Endothelial cell of umbilical vein (primary cell): ENCODE measurements around the gene STX11.
"Not testable (repeated sequence)": the region's sequence is repeated elsewhere in the genome, so short reads cannot be mapped to it uniquely, and the experiment has no call there.

Experiments
- EZH2 ChIP-seq: IDR thresholded peaks from 2 replicates; pipeline ENCODE4 v1.6.1; 2012; ENCODE audit warnings: borderline replicate concordance, low read depth, mild to moderate bottlenecking, moderate library complexity, low read length, inconsistent platforms; ENCODE audit not compliant: severe bottlenecking
- GATA2 ChIP-seq: IDR thresholded peaks from 2 replicates; pipeline ENCODE4 v1.7.0; 2011; ENCODE audit warnings: low read depth, mild to moderate bottlenecking, moderate library complexity, mixed read lengths, low read length; ENCODE audit not compliant: insufficient read length, insufficient read depth
- MYC ChIP-seq: IDR thresholded peaks from one replicate; pipeline ENCODE4 v1.6.1; 2011; ENCODE audit warnings: mild to moderate bottlenecking, low read depth, low read length
- POLR2A ChIP-seq: IDR thresholded peaks from 2 replicates; pipeline ENCODE4 v1.6.1; 2012; ENCODE audit warnings: low read depth, mild to moderate bottlenecking, control low read depth, low read length
- POLR2AphosphoS5 ChIP-seq: IDR thresholded peaks from 2 replicates; pipeline ENCODE4 v1.6.1; 2012; ENCODE audit warnings: low read depth, mild to moderate bottlenecking, control low read depth, low read length, moderate library complexity; ENCODE audit not compliant: insufficient read depth
- TF ChIP-seq, protein P1 (sequence below), 2 donors: IDR thresholded peaks; 1 replicate in 1 of 2; 2 replicates in 1 of 2; pipeline ENCODE4 v1.5.1; 2011; ENCODE audit warnings: low read length in 2 of 2, mild to moderate bottlenecking in 2 of 2, moderate library complexity in 2 of 2, control low read depth in 1 of 2, inconsistent platforms in 1 of 2, low read depth in 1 of 2; ENCODE audit not compliant: insufficient read depth in 1 of 2; ENCODE audit errors: extremely low read depth in 1 of 2

GRCh38 chr6:144184186-144184585 is 33.9 kb downstream of the STX11 start:
- TF ChIP-seq, protein P1, sequence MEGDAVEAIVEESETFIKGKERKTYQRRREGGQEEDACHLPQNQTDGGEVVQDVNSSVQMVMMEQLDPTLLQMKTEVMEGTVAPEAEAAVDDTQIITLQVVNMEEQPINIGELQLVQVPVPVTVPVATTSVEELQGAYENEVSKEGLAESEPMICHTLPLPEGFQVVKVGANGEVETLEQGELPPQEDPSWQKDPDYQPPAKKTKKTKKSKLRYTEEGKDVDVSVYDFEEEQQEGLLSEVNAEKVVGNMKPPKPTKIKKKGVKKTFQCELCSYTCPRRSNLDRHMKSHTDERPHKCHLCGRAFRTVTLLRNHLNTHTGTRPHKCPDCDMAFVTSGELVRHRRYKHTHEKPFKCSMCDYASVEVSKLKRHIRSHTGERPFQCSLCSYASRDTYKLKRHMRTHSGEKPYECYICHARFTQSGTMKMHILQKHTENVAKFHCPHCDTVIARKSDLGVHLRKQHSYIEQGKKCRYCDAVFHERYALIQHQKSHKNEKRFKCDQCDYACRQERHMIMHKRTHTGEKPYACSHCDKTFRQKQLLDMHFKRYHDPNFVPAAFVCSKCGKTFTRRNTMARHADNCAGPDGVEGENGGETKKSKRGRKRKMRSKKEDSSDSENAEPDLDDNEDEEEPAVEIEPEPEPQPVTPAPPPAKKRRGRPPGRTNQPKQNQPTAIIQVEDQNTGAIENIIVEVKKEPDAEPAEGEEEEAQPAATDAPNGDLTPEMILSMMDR (IDR thresholded peaks at IDR 0.05; ENCODE audit: extremely low read depth in 1 of 2, insufficient read depth in 1 of 2, low read depth in 1 of 2, low read length in 2 of 2): not testable (repeated sequence)
- not testable (repeated sequence) for TF ChIP-seq POLR2A, POLR2AphosphoS5, GATA2, EZH2, MYC
